22Rv1 (cell line): Measurements from ENCODE around the gene NECTIN1.

Experiments
- H3K27ac ChIP-seq: fragments of 450-650 bp; 2 replicates; pipeline ENCODE4 v1.5.1; 2017
- CTCF ChIP-seq: fragments of 450-650 bp; IDR thresholded peaks from 2 replicates; pipeline ENCODE4 v1.5.1; 2017; ENCODE audit warnings: mild to moderate bottlenecking
- ZFX ChIP-seq: fragments of 450-650 bp; IDR thresholded peaks from 2 replicates; pipeline ENCODE4 v1.6.1; 2017; ENCODE audit warnings: antibody characterized with exemption, borderline replicate concordance

NECTIN1 gene

GRCh38 chr11:119728651-119729580 is at the start of gene NECTIN1:
TSS of gene NECTIN1 (minus strand) at chr11:119729200. CDS start at chr11:119728553, 647 bp downstream.
- peak within 1 kb of the TSS; percentile 97 for H3K27ac ChIP-seq
- TF ChIP-seq ZFX, result no peak
- TF ChIP-seq CTCF, result peak; percentile 96

- TF ChIP-seq ZFX, result no peak
- no peak for TF ChIP-seq CTCF
- no peak overlapping the region for H3K27ac ChIP-seq
Observed at GRCh38 chr11:119778391-119779194, 49.6 kb upstream of the NECTIN1 start.

GRCh38 chr11:119777940-119778339 is 48.9 kb upstream of the NECTIN1 start:
- TF ChIP-seq ZFX (no peak), CTCF (no peak)
- no peak overlapping the region for H3K27ac ChIP-seq

- TF ChIP-seq ZFX (no peak), CTCF (no peak)
- no peak overlapping the region for H3K27ac ChIP-seq
Observed at GRCh38 chr11:119776651-119777050, 47.7 kb upstream of the NECTIN1 start.

GRCh38 chr11:119776031-119776636 is 47.1 kb upstream of the NECTIN1 start:
- no peak overlapping the region for H3K27ac ChIP-seq

GRCh38 chr11:119774172-119774763 is 45.3 kb upstream of the NECTIN1 start:
- no peak overlapping the region for H3K27ac ChIP-seq
- TF ChIP-seq CTCF (no peak), ZFX (no peak)

More at GRCh38 chr11:119776031-119776636, 47.1 kb upstream of the NECTIN1 start:
- no peak for TF ChIP-seq ZFX
- TF ChIP-seq CTCF, result no peak
